Duodenal mucosa (tissue), 2 donors: ENCODE data around the gene TBL1XR1.

ENCODE experiments used
- H3K27ac ChIP-seq: one replicate; pipeline ENCODE4 v1.7.0; 2013; ENCODE audit warnings: low read depth, low read length
- H3K27me3 ChIP-seq, 2 donors: one replicate each; pipeline ENCODE4 v1.7.0; 2013; ENCODE audit warnings: low read length in 2 of 2, control low read depth in 1 of 2; ENCODE audit not compliant: insufficient read depth in 2 of 2, control insufficient read depth in 1 of 2
- H3K36me3 ChIP-seq, 2 donors: one replicate each; pipeline ENCODE4 v1.7.0; 2013; ENCODE audit warnings: low read length in 2 of 2, control low read depth in 1 of 2; ENCODE audit not compliant: insufficient read depth in 2 of 2, control insufficient read depth in 1 of 2
- H3K4me1 ChIP-seq, 2 donors: one replicate each; pipeline ENCODE4 v1.7.0; 2013; ENCODE audit warnings: low read length in 2 of 2, control low read depth in 1 of 2; ENCODE audit not compliant: insufficient read depth in 2 of 2, control insufficient read depth in 1 of 2
- H3K4me3 ChIP-seq, 2 donors: one replicate each; pipeline ENCODE4 v1.7.0; 2013; ENCODE audit warnings: low read length in 2 of 2, low read depth in 1 of 2
- H3K9ac ChIP-seq, 2 donors: one replicate each; pipeline ENCODE4 v1.7.0; 2013; ENCODE audit warnings: low read length in 2 of 2, low read depth in 1 of 2
- H3K9me3 ChIP-seq, 2 donors: one replicate each; pipeline ENCODE4 v1.7.0; 2013; ENCODE audit warnings: low read length in 2 of 2, control low read depth in 1 of 2; ENCODE audit not compliant: control insufficient read depth in 1 of 2

The TBL1XR1 gene

GRCh38 chr3:177228601-177229190 lies 31.4 kb upstream of the TBL1XR1 start:
- no peaks in the 10 kb centered on the region for H3K9me3 ChIP-seq
- no peaks in the 10 kb centered on the region for H3K36me3 ChIP-seq
- no peak overlapping the region for H3K4me3 ChIP-seq
- no peak overlapping the region for H3K9ac ChIP-seq
- no peak overlapping the region for H3K27ac ChIP-seq
- H3K4me1 ChIP-seq: no peaks in the 10 kb centered on the region
- H3K27me3 ChIP-seq: no peaks in the 10 kb centered on the region

GRCh38 chr3:177224414-177224813 lies 27.1 kb upstream of the TBL1XR1 start:
- Histone ChIP-seq H3K36me3 (no peaks in the 10 kb centered on the region), H3K27me3 (no peaks in the 10 kb centered on the region), H3K4me3 (no peak overlapping the region), H3K9me3 (no peaks in the 10 kb centered on the region), H3K4me1 (peaks cover 0 to 6% of the 10 kb centered on the region in 2 donors), H3K27ac (no peak overlapping the region), H3K9ac (no peak overlapping the region)

GRCh38 chr3:177221744-177222143 lies 24.5 kb upstream of the TBL1XR1 start:
- no peaks in the 10 kb centered on the region for H3K9me3 ChIP-seq
- no peak overlapping the region for H3K4me3 ChIP-seq
- no peak overlapping the region for H3K27ac ChIP-seq
- no peaks in the 10 kb centered on the region for H3K27me3 ChIP-seq
- peaks cover 0 to 6% of the 10 kb centered on the region in 2 donors for H3K4me1 ChIP-seq
- no peaks in the 10 kb centered on the region for H3K36me3 ChIP-seq
- no peak overlapping the region for H3K9ac ChIP-seq

- Histone ChIP-seq H3K9ac (no peak overlapping the region), H3K4me1 (peaks cover 0 to 6% of the 10 kb centered on the region in 2 donors), H3K27ac (no peak overlapping the region), H3K27me3 (no peaks in the 10 kb centered on the region), H3K4me3 (no peak overlapping the region), H3K36me3 (no peaks in the 10 kb centered on the region), H3K9me3 (no peaks in the 10 kb centered on the region)
Observed at GRCh38 chr3:177220136-177220974, 23.1 kb upstream of the TBL1XR1 start.

GRCh38 chr3:177213801-177214535 lies 16.7 kb upstream of the TBL1XR1 start:
- Histone ChIP-seq H3K36me3 (no peaks in the 10 kb centered on the region), H3K4me1 (peaks cover 29 to 38% of the 10 kb centered on the region in 2 donors), H3K9ac (no peak overlapping the region), H3K27ac (no peak overlapping the region), H3K27me3 (no peaks in the 10 kb centered on the region), H3K9me3 (no peaks in the 10 kb centered on the region), H3K4me3 (no peak overlapping the region)

GRCh38 chr3:177212756-177213155 lies 15.5 kb upstream of the TBL1XR1 start:
- Histone ChIP-seq H3K4me1 (peaks cover 37 to 45% of the 10 kb centered on the region in 2 donors), H3K27me3 (no peaks in the 10 kb centered on the region), H3K4me3 (no peak overlapping the region), H3K9me3 (no peaks in the 10 kb centered on the region), H3K36me3 (no peaks in the 10 kb centered on the region), H3K27ac (peak overlapping the region; percentile 11), H3K9ac (no peak overlapping the region)

GRCh38 chr3:177212278-177212610 lies 15.0 kb upstream of the TBL1XR1 start:
- Histone ChIP-seq H3K27me3 (no peaks in the 10 kb centered on the region), H3K36me3 (no peaks in the 10 kb centered on the region), H3K27ac (peak overlapping the region; percentile 68), H3K4me3 (no peak overlapping the region), H3K9ac (peak overlapping the region; percentile 38 to 49), H3K9me3 (no peaks in the 10 kb centered on the region), H3K4me1 (peaks cover 37 to 45% of the 10 kb centered on the region in 2 donors)

GRCh38 chr3:177211503-177212277 lies 14.4 kb upstream of the TBL1XR1 start:
- Histone ChIP-seq H3K36me3 (no peaks in the 10 kb centered on the region), H3K9me3 (no peaks in the 10 kb centered on the region), H3K27ac (peak overlapping the region; percentile 68), H3K27me3 (no peaks in the 10 kb centered on the region), H3K9ac (peak overlapping the region; percentile 38 to 49), H3K4me3 (no peak overlapping the region), H3K4me1 (peaks cover 37 to 45% of the 10 kb centered on the region in 2 donors)

GRCh38 chr3:177210744-177211502 lies 13.6 kb upstream of the TBL1XR1 start:
- Histone ChIP-seq H3K4me3 (no peak overlapping the region), H3K9ac (no peak overlapping the region), H3K27me3 (no peaks in the 10 kb centered on the region), H3K4me1 (peaks cover 37 to 45% of the 10 kb centered on the region in 2 donors), H3K9me3 (no peaks in the 10 kb centered on the region), H3K27ac (peak overlapping the region; percentile 20), H3K36me3 (no peaks in the 10 kb centered on the region)
